Measurements from ENCODE around the gene RABIF.

DNA sequence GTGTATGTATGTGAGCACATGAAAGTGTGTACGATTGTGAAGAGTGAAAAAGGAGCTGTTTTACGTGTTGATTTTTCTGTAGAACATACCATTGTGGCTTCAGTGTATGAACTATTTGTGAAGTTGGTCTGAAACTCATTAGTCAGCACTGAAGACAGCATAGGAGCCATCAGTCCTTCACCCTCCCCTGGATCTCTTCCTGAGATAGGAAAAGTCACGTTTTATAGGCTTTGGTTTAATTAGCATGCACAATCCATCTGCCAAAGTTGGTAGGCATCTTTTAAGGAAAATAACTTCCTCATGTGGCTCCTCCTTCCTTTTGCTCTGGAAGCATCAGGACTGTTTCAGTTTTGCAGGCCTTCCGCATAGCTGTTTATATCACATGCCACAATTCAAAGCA, 1.4 kb upstream of the RABIF start:
- no peak for TF ChIP-seq CTCF (IDR thresholded peaks at IDR 0.05 in 8 of 11, conservative IDR thresholded peaks at IDR 0.05 in 3 of 11)
- TF ChIP-seq POLR2A (IDR thresholded peaks at IDR 0.05), result no peak
- no peak for TF ChIP-seq POLR2AphosphoS5 (IDR thresholded peaks at IDR 0.05)

Measured in spleen (tissue), 7 donors.